ENCODE data around the gene TEKT3. TPM values are rescaled to one million over a fixed set of nuclear protein-coding genes. Genes with fewer than 3 reads are reported as not detected.
A peak's percentile ranks its signal among the peaks of the same experiment; 100 is the strongest.

TEKT3 gene
- total RNA-seq, 1 donor from 2014 or later = not detected

DNA sequence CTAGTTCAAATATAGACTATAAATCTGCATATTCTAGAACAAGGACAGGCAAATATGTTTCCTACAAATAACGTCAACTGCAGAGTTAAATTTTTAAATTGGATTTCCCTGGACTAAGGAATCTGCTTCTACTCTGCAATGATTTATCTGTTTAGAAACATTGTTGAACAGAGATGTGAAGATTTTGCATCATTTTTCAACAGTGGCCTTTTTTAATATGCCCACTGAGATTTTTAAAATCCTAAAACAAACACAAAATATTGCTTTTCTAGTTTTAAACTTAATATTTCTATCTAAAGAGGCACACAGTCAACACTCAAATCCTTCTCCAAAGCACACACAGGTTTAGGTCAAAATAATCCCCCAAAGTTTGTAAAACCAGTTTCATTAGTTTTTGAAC lies 52.5 kb downstream of the TEKT3 start:
- ATAC-seq = no peak
- TF ChIP-seq, protein P1, sequence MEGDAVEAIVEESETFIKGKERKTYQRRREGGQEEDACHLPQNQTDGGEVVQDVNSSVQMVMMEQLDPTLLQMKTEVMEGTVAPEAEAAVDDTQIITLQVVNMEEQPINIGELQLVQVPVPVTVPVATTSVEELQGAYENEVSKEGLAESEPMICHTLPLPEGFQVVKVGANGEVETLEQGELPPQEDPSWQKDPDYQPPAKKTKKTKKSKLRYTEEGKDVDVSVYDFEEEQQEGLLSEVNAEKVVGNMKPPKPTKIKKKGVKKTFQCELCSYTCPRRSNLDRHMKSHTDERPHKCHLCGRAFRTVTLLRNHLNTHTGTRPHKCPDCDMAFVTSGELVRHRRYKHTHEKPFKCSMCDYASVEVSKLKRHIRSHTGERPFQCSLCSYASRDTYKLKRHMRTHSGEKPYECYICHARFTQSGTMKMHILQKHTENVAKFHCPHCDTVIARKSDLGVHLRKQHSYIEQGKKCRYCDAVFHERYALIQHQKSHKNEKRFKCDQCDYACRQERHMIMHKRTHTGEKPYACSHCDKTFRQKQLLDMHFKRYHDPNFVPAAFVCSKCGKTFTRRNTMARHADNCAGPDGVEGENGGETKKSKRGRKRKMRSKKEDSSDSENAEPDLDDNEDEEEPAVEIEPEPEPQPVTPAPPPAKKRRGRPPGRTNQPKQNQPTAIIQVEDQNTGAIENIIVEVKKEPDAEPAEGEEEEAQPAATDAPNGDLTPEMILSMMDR (IDR thresholded peaks at IDR 0.05) = no peak
- DNase-seq = no peak
- intact Hi-C loops (cut with DNase I) = no loop called here
- no peaks in the 10 kb centered on the region for H3K27me3 ChIP-seq
- no peaks in the 10 kb centered on the region for H3K9me3 ChIP-seq
- peaks cover 7% of the 10 kb centered on the region for H3K4me1 ChIP-seq
- H3K36me3 ChIP-seq = no peaks in the 10 kb centered on the region
- no peak overlapping the region for H3K27ac ChIP-seq
- H3K4me3 ChIP-seq = no peak overlapping the region

DNA sequence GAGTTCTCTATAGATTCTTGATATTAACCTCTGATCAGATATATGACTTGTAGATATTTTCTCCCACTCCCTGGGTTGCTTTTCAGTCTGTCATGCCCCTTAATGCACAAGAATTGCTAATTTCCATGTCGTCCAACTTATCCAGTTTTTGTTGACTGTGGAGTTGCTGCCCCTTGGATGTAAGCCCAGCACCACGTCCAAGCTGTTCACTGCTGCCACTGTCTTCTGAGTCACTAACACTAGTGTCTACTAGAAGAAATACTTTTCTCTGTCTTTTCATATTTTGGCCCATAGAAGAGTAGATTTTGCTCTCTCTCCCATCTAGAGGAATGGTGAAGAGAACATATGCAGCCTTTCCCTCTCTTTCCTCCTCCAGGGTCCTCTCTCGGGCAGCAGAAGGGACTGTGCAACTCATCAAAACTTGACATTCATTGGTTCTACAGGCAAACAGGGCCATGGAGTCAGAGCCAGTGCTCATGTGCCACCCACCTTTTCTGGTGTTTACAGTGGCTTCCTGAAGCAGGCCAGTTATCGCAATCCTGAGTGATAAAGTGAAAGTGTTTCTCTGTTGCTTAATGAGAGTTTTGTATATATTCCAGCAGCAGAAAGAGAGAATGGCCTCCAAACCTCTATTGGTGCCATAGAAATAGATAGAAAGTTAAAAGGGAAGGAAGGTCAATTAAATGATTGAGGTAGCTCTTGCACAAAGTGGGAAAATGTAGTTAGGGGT lies 53.7 kb downstream of the TEKT3 start:
- Histone ChIP-seq H3K36me3 (no peaks in the 10 kb centered on the region), H3K9me3 (no peaks in the 10 kb centered on the region), H3K27me3 (no peaks in the 10 kb centered on the region), H3K4me1 (peaks cover 7% of the 10 kb centered on the region), H3K27ac (peak overlapping the region; percentile 49), H3K4me3 (no peak overlapping the region)
- TF ChIP-seq, protein P1 (IDR thresholded peaks at IDR 0.05) = no peak
- no peak for DNase-seq
- intact Hi-C loops (cut with DNase I) = no loop called here
- no peak for ATAC-seq

DNA sequence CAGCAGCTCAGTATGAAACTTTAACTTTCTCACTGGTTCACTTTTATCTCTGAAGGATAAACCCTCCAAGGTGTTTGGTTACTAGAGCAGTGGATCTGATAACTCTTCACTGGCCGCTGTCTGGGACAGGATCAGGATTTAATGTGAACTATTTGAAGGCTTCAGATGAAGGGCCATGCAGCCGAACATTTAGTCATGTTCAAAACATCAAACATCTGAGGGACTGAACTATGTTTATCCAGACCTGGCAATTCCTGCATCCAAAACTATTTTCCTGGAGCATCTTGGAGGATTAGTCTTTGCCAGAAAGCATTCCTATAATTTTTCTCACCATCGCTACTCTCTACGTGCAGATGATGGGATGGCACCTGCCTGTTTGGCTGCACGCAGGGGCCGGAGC lies 55.9 kb downstream of the TEKT3 start:
- DNase-seq (no peak), ATAC-seq (no peak)
- no peaks in the 10 kb centered on the region for H3K27me3 ChIP-seq
- intact Hi-C loops (cut with DNase I) = no loop called here
- peaks cover 7% of the 10 kb centered on the region for H3K4me1 ChIP-seq
- TF ChIP-seq, protein P1 (IDR thresholded peaks at IDR 0.05) = no peak
- H3K9me3 ChIP-seq = no peaks in the 10 kb centered on the region
- no peak overlapping the region for H3K4me3 ChIP-seq
- H3K36me3 ChIP-seq = no peaks in the 10 kb centered on the region
- H3K27ac ChIP-seq = no peak overlapping the region

DNA sequence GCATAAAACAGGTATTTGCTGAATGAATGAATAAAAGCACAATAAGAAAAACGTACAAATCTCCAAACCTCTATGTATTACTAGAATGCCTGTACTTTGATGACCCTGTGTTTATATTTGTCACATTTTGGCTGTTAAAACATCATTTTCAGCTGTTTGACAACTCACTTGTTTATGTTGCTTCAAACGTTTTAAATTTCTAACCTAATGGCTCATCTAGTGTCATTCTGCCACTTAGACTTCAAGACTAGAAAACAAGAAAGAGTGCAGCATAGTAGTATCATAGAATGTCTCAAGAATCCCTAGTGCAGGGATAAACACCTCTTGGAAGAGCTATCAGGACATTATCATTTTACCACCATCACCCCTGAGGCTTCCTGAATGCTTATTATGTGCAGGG lies 56.9 kb downstream of the TEKT3 start:
- TF ChIP-seq, protein P1 (IDR thresholded peaks at IDR 0.05) = no peak
- Histone ChIP-seq H3K27ac (no peak overlapping the region), H3K4me1 (peaks cover 7% of the 10 kb centered on the region), H3K27me3 (no peaks in the 10 kb centered on the region), H3K9me3 (no peaks in the 10 kb centered on the region), H3K4me3 (no peak overlapping the region), H3K36me3 (no peaks in the 10 kb centered on the region)
- intact Hi-C loops (cut with DNase I) = no loop called here
- ATAC-seq (no peak), DNase-seq (no peak)

DNA sequence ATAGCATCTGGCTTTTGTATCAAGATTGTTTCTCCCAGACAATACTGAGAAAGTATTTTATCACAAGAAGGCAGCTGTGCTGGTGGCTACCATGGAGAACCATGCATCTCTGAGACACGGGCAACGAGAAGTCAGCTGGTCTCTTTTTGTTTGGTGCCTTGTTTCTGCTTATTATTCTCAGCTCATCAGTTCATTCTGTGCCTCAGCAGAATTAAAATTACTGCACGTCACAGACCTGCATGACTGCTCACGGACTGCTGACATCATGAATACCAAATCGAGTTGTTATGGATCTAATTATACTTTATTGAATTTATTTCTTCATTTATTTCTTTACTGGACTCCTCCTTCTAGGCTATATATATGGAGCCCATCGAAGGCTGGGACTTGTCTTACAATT lies 57.3 kb downstream of the TEKT3 start:
- TF ChIP-seq, protein P1 (IDR thresholded peaks at IDR 0.05) = no peak
- Histone ChIP-seq H3K9me3 (no peaks in the 10 kb centered on the region), H3K27ac (no peak overlapping the region), H3K36me3 (no peaks in the 10 kb centered on the region), H3K4me3 (no peak overlapping the region), H3K27me3 (no peaks in the 10 kb centered on the region), H3K4me1 (peaks cover 7% of the 10 kb centered on the region)
- intact Hi-C loops (cut with DNase I) = no loop called here
- ATAC-seq (no peak), DNase-seq (no peak)

DNA sequence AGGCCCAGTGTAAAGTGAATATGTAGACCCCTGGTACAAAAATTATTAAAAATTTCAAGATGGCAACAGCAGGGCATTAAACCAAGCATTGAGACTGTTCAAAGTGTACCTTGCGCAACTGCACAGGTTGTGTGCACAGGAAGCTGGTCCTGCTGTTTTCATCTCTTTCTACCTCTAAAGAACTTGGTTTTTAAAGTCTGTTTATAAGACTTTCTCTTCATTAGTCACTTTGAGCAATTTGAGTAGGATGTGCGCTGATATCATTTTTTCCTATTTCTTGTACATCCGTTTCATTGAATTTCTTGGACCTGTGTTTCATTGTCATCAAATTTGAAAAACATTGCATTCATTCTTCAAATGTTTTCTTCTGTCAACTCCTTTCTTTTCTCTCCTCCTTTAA lies 59.5 kb downstream of the TEKT3 start:
- intact Hi-C loops (cut with DNase I) = no loop called here
- Histone ChIP-seq H3K4me1 (no peaks in the 10 kb centered on the region), H3K27ac (no peak overlapping the region), H3K9me3 (no peaks in the 10 kb centered on the region), H3K27me3 (no peaks in the 10 kb centered on the region), H3K4me3 (no peak overlapping the region), H3K36me3 (no peaks in the 10 kb centered on the region)
- DNase-seq (no peak), ATAC-seq (no peak)
- TF ChIP-seq, protein P1 (IDR thresholded peaks at IDR 0.05) = no peak

Data from upper lobe of right lung (tissue), 1 donor.